Measurements from ENCODE around the gene ITM2B.

The ITM2B gene

GRCh38 chr13:48304143-48304876 lies 71.3 kb downstream of the ITM2B start:
- DNase-seq (ENCODE audit: low read depth) = peak; percentile 22

- no peak for DNase-seq (ENCODE audit: low read depth)
Measured at GRCh38 chr13:48311223-48311622, 78.2 kb downstream of the ITM2B start.

DNA sequence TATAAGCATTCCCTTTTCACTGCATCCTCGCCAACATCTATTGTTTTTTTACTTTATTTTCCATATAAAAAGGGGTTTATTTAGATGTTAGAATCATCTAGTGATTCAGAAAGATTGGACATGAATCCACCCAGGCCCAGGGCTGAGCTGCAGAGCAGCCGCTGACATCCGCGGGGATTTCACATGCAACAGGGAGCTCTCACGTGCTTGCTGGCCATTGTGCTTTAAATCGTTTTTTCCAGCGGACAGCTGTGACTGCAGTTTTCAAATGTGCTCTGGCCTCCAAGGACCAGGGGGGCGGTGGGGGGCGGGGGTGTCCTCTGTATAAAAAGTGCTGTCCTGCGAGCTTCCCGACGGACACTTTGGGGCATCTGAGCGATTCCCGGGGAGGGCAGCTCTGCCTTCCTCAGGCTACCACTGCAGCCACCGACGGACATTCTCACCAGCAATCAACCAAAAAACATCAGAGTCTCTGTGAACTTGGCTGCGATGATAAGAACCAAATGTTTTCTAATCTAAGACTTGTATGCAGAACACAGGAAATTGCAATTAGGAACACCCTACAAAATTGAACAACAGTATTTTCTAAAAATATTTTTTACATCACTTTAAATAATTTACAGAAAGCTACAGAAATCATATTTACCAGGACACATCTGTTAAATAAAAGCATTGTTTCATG lies 83.1 kb downstream of the ITM2B start:
- no peak for DNase-seq (ENCODE audit: low read depth)

DNA sequence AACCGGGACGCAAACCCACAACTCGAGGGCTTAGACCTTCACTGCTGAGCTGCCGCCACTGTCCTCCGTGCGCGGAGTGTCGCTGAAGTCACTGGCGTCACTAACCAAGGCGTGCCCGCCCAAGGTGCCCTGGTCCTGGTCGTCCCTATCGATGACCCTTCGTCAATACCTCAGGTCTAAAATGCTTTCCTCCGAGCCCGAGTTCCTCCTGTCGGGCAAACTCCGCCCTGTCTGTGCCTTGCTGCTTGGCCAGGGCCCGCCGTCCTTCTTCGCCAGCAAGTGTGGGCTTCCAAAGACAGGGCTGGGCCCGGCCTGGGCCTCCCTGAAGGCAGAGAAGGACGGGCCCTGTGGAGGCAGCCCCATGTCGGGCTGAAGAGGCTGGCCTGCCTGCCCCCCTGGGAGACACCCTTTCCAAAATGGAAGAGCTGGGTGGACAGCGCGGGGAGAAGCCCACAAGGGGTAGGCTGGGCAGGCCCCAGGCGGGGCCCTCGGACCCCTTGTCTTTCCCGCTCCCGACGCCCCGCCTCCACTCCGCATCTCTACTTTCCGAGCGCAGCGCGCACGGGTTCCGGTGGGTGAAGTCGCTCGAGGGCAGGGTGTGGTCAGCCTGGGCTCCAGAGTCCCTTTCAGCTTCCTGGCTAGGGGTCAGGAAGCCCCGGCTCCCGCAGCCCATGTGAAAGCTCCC lies 84.0 kb downstream of the ITM2B start:
- no peak for DNase-seq (ENCODE audit: low read depth)

GRCh38 chr13:48317511-48318376 lies 84.7 kb downstream of the ITM2B start:
- DNase-seq (ENCODE audit: low read depth) = no peak

DNA sequence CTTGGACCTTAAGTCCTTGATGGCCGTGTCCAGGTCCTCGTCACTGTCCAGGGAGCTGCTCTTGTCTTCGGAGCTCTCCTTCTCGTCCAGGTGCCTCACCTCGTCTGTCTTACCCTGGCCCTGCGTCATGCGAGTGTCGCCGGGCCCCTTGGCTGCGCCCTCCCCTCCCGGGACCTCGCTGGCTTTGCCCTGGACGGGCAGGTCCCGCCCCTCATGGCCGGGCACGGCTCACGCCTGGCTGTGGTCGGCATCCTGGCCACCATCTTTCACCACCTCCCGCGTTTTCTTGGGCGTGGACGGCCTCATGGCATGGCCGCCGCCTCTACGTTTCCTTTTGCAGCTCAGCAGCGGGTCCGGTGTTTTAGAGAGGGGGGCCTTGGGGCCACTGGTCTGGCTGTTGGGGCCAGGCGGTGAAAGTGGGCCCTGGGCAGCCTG lies 85.4 kb downstream of the ITM2B start:
- no peak for DNase-seq (ENCODE audit: low read depth)

- no peak for DNase-seq (ENCODE audit: low read depth)
Measured at GRCh38 chr13:48318821-48319511, 86.0 kb downstream of the ITM2B start.

Data from GM04504 (cell line).